Activated naive CD4-positive, alpha-beta T cell treated with Interleukin-2 at 50 U/mL for 16 hours (primary cell): Measurements from ENCODE around the gene MKI67.
"Not testable (repeated sequence)": the region's sequence is repeated elsewhere in the genome, so short reads cannot be mapped to it uniquely, and the experiment has no call there.

Source experiments
- DNase-seq: peaks from one replicate; pipeline ENCODE4 v3.0.0-alpha.2; 2020

The MKI67 gene

GRCh38 chr10:128125944-128126764 lies at the start of gene MKI67:
TSS of gene MKI67 (minus strand) at chr10:128126423. CDS start at chr10:128125667, 756 bp downstream.
- DNase-seq, result peak; percentile 88

- DNase-seq, result no peak
Observed at GRCh38 chr10:128174581-128175559, 48.6 kb upstream of the MKI67 start.

GRCh38 chr10:128173386-128173785 lies 47.2 kb upstream of the MKI67 start:
- DNase-seq, result no peak

GRCh38 chr10:128172756-128173155 lies 46.5 kb upstream of the MKI67 start:
- no peak for DNase-seq

- DNase-seq, result no peak
Observed at GRCh38 chr10:128169811-128170379, 43.7 kb upstream of the MKI67 start.

GRCh38 chr10:128167926-128168520 lies 41.8 kb upstream of the MKI67 start:
- no peak for DNase-seq

- not testable (repeated sequence) for DNase-seq
Observed at GRCh38 chr10:128167123-128167522, 40.9 kb upstream of the MKI67 start.

GRCh38 chr10:128166151-128166550 lies 39.9 kb upstream of the MKI67 start:
- no peak for DNase-seq

- DNase-seq, result no peak
Observed at GRCh38 chr10:128165536-128165935, 39.3 kb upstream of the MKI67 start.

GRCh38 chr10:128163701-128164100 lies 37.5 kb upstream of the MKI67 start:
- DNase-seq, result no peak

GRCh38 chr10:128161031-128161430 lies 34.8 kb upstream of the MKI67 start:
- no peak for DNase-seq

GRCh38 chr10:128160297-128160711 lies 34.1 kb upstream of the MKI67 start:
- DNase-seq, result no peak

- no peak for DNase-seq
Observed at GRCh38 chr10:128158021-128158795, 32.0 kb upstream of the MKI67 start.

GRCh38 chr10:128156999-128157755 lies 31.0 kb upstream of the MKI67 start:
- DNase-seq, result no peak

- no peak for DNase-seq
Observed at GRCh38 chr10:128152741-128153580, 26.7 kb upstream of the MKI67 start.

- DNase-seq, result no peak
Observed at GRCh38 chr10:128151031-128151430, 24.8 kb upstream of the MKI67 start.

GRCh38 chr10:128150561-128150960 lies 24.3 kb upstream of the MKI67 start:
- no peak for DNase-seq

- DNase-seq, result peak; percentile 79
Observed at GRCh38 chr10:128150045-128150493, 23.8 kb upstream of the MKI67 start.

- no peak for DNase-seq
Observed at GRCh38 chr10:128149267-128150014, 23.2 kb upstream of the MKI67 start.
